GM12873 (cell line): ENCODE measurements around the gene KICS2.

Experiments used
- CTCF ChIP-seq: IDR thresholded peaks from 2 replicates; pipeline ENCODE4 v1.5.1; 2012; ENCODE audit warnings: low read depth, mild to moderate bottlenecking, moderate library complexity, low read length, control low read depth; ENCODE audit not compliant: insufficient read depth; ENCODE audit errors: missing control alignments

The KICS2 gene

GRCh38 chr12:64218597-64218996 is 3.5 kb downstream of the KICS2 start:
- TF ChIP-seq CTCF: no peak

GRCh38 chr12:64216239-64216638 is 5.9 kb downstream of the KICS2 start:
- no peak for TF ChIP-seq CTCF

GRCh38 chr12:64212119-64212746 is 9.9 kb downstream of the KICS2 start:
- TF ChIP-seq CTCF: no peak

- TF ChIP-seq CTCF: no peak
These were observed 14.6 kb downstream of the KICS2 start for GRCh38 chr12:64207453-64207852.

GRCh38 chr12:64205542-64205941 is 16.6 kb downstream of the KICS2 start:
- no peak for TF ChIP-seq CTCF

- no peak for TF ChIP-seq CTCF
These were observed 18.3 kb downstream of the KICS2 start for GRCh38 chr12:64203775-64204174.

GRCh38 chr12:64203036-64203435 is 19.1 kb downstream of the KICS2 start:
- no peak for TF ChIP-seq CTCF
